ENCODE results near the gene ARHGEF28. TPM values are rescaled to one million over a fixed set of nuclear protein-coding genes. Genes with fewer than 3 reads are reported as not detected.

ARHGEF28 gene
- total RNA-seq, 1 donor from 2014 or later: 37.4 TPM

- TF ChIP-seq, protein P1, sequence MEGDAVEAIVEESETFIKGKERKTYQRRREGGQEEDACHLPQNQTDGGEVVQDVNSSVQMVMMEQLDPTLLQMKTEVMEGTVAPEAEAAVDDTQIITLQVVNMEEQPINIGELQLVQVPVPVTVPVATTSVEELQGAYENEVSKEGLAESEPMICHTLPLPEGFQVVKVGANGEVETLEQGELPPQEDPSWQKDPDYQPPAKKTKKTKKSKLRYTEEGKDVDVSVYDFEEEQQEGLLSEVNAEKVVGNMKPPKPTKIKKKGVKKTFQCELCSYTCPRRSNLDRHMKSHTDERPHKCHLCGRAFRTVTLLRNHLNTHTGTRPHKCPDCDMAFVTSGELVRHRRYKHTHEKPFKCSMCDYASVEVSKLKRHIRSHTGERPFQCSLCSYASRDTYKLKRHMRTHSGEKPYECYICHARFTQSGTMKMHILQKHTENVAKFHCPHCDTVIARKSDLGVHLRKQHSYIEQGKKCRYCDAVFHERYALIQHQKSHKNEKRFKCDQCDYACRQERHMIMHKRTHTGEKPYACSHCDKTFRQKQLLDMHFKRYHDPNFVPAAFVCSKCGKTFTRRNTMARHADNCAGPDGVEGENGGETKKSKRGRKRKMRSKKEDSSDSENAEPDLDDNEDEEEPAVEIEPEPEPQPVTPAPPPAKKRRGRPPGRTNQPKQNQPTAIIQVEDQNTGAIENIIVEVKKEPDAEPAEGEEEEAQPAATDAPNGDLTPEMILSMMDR (IDR thresholded peaks at IDR 0.05; ENCODE audit: insufficient read depth, low read length, severe bottlenecking): no peak
- no peak overlapping the region for H3K4me3 ChIP-seq (ENCODE audit: low read depth, low read length)
- DNase-seq (ENCODE audit: low read depth): no peak
- no peak for FAIRE-seq
- no peaks in the 10 kb centered on the region for H3K27me3 ChIP-seq (ENCODE audit: control insufficient read depth, insufficient read depth, low read length)
- peaks cover 1% of the 10 kb centered on the region for H3K36me3 ChIP-seq (ENCODE audit: control insufficient read depth, insufficient read depth, low read length)
Measured at GRCh38 chr5:73917891-73918290, 291.9 kb downstream of the ARHGEF28 start.

DNA sequence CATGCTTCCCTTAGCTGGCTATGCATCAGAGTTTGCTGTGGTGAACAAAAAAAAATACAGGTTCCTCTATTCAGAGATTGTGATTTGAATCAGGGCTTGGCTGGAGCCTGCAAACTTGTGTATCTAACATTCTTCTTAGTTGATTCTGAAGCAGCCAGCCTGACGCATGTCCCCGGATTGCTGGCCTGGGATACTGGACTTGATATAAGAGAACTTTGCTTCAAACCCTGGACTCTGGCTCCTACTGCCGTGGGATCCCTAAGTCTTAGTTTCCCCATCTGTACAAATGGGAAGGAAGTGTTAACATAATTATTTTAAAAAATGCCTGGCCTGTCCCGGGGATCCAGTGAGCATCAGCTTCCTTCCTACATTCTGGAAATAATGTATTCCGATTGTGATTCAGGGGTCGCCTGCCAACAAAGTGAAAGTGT is 292.8 kb downstream of the ARHGEF28 start:
- H3K4me3 ChIP-seq (ENCODE audit: low read depth, low read length): no peak overlapping the region
- H3K36me3 ChIP-seq (ENCODE audit: control insufficient read depth, insufficient read depth, low read length): no peaks in the 10 kb centered on the region
- TF ChIP-seq, protein P1 (IDR thresholded peaks at IDR 0.05; ENCODE audit: insufficient read depth, low read length, severe bottlenecking): no peak
- H3K27me3 ChIP-seq (ENCODE audit: control insufficient read depth, insufficient read depth, low read length): no peaks in the 10 kb centered on the region
- no peak for DNase-seq (ENCODE audit: low read depth)
- no peak for FAIRE-seq

DNA sequence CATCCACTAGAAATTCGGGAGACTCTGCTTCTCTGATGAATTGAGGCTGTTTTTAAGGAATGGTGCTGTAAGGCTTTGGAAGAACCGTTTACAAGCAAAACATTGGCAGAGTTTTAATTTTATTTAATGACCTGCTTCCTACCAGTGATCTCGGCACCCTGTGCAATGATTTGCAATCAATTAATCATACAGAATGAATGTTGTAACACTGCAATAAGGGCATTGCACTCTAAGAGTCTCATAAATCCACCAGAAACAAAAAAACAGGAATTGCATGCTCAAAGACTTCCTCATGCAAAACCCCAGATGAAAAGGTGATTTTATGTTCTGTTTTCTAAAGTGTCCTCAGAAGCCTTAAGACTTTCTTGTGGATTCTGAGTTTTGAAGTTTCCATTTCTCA is 295.7 kb downstream of the ARHGEF28 start:
- FAIRE-seq: no peak
- H3K36me3 ChIP-seq (ENCODE audit: control insufficient read depth, insufficient read depth, low read length): no peaks in the 10 kb centered on the region
- no peaks in the 10 kb centered on the region for H3K27me3 ChIP-seq (ENCODE audit: control insufficient read depth, insufficient read depth, low read length)
- TF ChIP-seq, protein P1 (IDR thresholded peaks at IDR 0.05; ENCODE audit: insufficient read depth, low read length, severe bottlenecking): no peak
- no peak for DNase-seq (ENCODE audit: low read depth)
- H3K4me3 ChIP-seq (ENCODE audit: low read depth, low read length): no peak overlapping the region

DNA sequence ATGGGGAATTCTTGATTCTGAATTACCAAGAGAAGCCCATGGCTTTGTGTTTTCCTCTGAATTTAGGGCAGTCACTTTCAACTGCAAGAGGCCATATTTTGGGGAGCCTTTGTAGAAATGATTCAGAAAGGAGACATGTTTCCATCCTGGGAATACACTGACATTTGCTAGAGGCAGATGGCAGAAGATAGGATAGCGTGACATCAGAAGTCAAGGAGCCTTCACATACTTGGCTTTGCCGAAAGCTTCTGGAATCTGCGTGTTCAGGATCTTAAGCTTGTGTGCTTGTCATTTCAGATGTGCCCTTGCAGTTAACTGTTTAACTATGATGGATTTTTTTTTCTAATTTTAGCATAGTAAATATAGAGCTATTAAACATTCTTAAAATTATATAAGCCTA is 296.2 kb downstream of the ARHGEF28 start:
- DNase-seq (ENCODE audit: low read depth) (no peak), FAIRE-seq (no peak)
- Histone ChIP-seq H3K27me3 (ENCODE audit: control insufficient read depth, insufficient read depth, low read length) (no peaks in the 10 kb centered on the region), H3K4me3 (ENCODE audit: low read depth, low read length) (no peak overlapping the region), H3K36me3 (ENCODE audit: control insufficient read depth, insufficient read depth, low read length) (no peaks in the 10 kb centered on the region)
- TF ChIP-seq, protein P1 (IDR thresholded peaks at IDR 0.05; ENCODE audit: insufficient read depth, low read length, severe bottlenecking): no peak

DNA sequence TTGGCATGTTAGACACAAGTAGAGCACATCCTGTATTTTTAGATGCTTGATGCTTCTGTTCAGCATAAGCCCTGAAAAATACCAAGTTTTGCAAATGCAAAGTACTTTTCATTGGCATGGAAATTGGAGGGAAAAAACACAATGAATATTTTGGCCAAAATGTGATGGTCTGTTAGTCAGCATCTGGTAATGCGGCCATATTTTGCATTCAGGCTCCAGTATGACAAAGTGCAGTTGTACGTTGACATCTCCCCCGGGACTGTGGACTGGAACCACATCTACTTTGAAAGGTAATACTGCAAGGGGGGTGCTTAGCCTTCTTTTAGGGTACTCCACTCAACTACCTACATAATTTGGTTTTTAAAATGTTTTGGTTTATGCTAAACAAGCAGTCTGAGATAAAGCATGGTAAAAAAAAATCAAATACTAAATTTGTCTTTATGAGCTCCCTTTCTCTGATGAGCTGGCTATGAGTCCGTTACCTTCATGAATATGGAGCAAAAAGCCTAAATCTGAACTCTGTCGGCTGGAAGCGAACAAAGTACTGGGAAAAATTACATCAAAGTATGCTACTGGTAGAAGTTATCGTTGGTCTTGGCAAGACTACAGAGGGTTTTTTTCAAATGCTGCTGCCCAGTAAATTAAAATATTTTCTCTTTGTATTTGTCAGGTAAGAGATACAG is 297.0 kb downstream of the ARHGEF28 start:
- no peaks in the 10 kb centered on the region for H3K27me3 ChIP-seq (ENCODE audit: control insufficient read depth, insufficient read depth, low read length)
- FAIRE-seq (no peak), DNase-seq (ENCODE audit: low read depth) (no peak)
- TF ChIP-seq, protein P1 (IDR thresholded peaks at IDR 0.05; ENCODE audit: insufficient read depth, low read length, severe bottlenecking): no peak
- H3K36me3 ChIP-seq (ENCODE audit: control insufficient read depth, insufficient read depth, low read length): no peaks in the 10 kb centered on the region
- H3K4me3 ChIP-seq (ENCODE audit: low read depth, low read length): no peak overlapping the region

Data from bronchial epithelial cell (primary cell).